GM19468 (cell line): ENCODE data around the gene DCDC2C.
A peak's percentile ranks its signal among the peaks of the same experiment; 100 is the strongest.

Source experiments
- ATAC-seq: cut with Tn5 transposase; IDR thresholded peaks from one replicate; pipeline ENCODE4 v1.9.1; 2021; ENCODE audit warnings: mild to moderate bottlenecking, moderate library complexity, moderate number of reproducible peaks; ENCODE audit not compliant: unreplicated experiment; ENCODE audit errors: extremely low read depth

The DCDC2C gene

GRCh38 chr2:3766824-3767223, 63.4 kb downstream of the DCDC2C start:
- no peak for ATAC-seq

- no peak for ATAC-seq
Observed at GRCh38 chr2:3768960-3769765, 65.8 kb downstream of the DCDC2C start.

GRCh38 chr2:3769766-3770165, 66.4 kb downstream of the DCDC2C start:
- ATAC-seq, result no peak

GRCh38 chr2:3770724-3771415, 67.5 kb downstream of the DCDC2C start:
- no peak for ATAC-seq

- no peak for ATAC-seq
Observed at GRCh38 chr2:3771576-3771975, 68.2 kb downstream of the DCDC2C start.

- ATAC-seq, result no peak
Observed at GRCh38 chr2:3774336-3774735, 71.0 kb downstream of the DCDC2C start.

- ATAC-seq, result no peak
Observed at GRCh38 chr2:3776311-3776710, 72.9 kb downstream of the DCDC2C start.

- ATAC-seq, result no peak
Observed at GRCh38 chr2:3777966-3778365, 74.6 kb downstream of the DCDC2C start.

- ATAC-seq, result no peak
Observed at GRCh38 chr2:3778851-3779495, 75.6 kb downstream of the DCDC2C start.

- ATAC-seq, result no peak
Observed at GRCh38 chr2:3779496-3780049, 76.2 kb downstream of the DCDC2C start.

GRCh38 chr2:3780477-3781402, 77.4 kb downstream of the DCDC2C start:
- ATAC-seq, result peak; percentile 87

- no peak for ATAC-seq
Observed at GRCh38 chr2:3784731-3785130, 81.4 kb downstream of the DCDC2C start.

- ATAC-seq, result no peak
Observed at GRCh38 chr2:3785220-3785889, 82.0 kb downstream of the DCDC2C start.

GRCh38 chr2:3785890-3786273, 82.5 kb downstream of the DCDC2C start:
- no peak for ATAC-seq

- ATAC-seq, result no peak
Observed at GRCh38 chr2:3787768-3788167, 84.4 kb downstream of the DCDC2C start.

GRCh38 chr2:3789256-3789655, 85.9 kb downstream of the DCDC2C start:
- ATAC-seq, result no peak

GRCh38 chr2:3793249-3793648, 89.9 kb downstream of the DCDC2C start:
- ATAC-seq, result no peak

- no peak for ATAC-seq
Observed at GRCh38 chr2:3801506-3801905, 98.1 kb downstream of the DCDC2C start.

GRCh38 chr2:3805201-3805939, 102.0 kb downstream of the DCDC2C start:
- ATAC-seq, result no peak
